HG03378 (cell line): ENCODE results near the gene RER1.
A peak's percentile ranks its signal among the peaks of the same experiment; 100 is the strongest.

Experiments
- ATAC-seq: cut with Tn5 transposase; IDR thresholded peaks from one replicate; pipeline ENCODE4 v1.9.1; 2021; ENCODE audit warnings: mild to moderate bottlenecking, moderate library complexity; ENCODE audit not compliant: unreplicated experiment

Gene RER1

DNA sequence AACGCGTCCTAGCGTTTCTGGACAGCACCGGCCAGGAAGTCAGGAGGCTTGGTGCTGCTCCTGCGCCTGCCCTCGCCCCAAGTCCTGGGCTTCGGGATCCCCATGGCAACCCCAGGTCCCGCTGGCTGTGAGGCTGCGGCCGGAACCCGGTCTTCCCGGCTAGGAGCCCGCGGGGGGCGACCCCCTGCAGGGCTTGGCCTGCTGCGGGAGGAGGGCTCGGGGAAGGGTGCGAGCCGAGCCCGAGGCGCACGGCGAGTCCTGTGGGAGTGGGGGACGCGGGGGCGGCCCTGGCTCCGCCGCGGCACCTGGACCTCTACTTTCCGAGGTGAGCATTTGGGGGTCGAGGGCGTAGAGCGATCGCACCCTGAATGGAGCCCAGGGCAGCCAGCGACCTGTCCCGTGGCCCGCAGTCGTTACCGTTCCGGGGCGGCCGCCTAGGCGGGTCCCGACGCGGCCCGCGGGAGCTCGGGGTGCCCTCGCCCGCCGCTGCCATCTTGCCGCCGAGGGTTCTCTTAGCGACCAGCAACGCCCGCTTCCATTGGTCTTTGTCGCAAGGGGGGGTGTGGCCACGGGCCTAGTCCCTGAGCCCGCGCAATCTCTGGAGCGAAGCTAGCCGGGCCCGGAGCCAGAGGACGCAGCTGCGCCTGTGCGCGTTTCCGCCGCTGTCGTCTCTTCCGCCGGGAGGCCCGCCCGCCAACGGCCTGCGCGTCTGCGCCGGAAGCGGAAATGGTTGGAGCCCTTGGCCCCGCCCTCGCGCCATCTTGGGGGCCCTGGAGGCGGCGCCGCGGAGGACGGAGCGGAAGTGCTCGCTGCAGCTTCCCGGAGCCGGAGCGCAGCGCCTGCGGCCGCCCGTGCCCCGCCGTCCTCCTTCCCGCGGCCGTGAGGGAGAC, at the start of gene RER1, which contains the start of gene MORN1:
RER1 (plus strand) TSS at position 801 of the 890 bp plus-strand sequence. CDS start 3,950 bp downstream, outside the sequence.
MORN1 (minus strand) TSS at position 514 of the 890 bp plus-strand sequence; CDS start at position 493, 21 bp downstream.
- peak; percentile 76 for ATAC-seq

- no peak for ATAC-seq
These were observed 49.1 kb upstream of the RER1 start for GRCh38 chr1:2342384-2343022.

DNA sequence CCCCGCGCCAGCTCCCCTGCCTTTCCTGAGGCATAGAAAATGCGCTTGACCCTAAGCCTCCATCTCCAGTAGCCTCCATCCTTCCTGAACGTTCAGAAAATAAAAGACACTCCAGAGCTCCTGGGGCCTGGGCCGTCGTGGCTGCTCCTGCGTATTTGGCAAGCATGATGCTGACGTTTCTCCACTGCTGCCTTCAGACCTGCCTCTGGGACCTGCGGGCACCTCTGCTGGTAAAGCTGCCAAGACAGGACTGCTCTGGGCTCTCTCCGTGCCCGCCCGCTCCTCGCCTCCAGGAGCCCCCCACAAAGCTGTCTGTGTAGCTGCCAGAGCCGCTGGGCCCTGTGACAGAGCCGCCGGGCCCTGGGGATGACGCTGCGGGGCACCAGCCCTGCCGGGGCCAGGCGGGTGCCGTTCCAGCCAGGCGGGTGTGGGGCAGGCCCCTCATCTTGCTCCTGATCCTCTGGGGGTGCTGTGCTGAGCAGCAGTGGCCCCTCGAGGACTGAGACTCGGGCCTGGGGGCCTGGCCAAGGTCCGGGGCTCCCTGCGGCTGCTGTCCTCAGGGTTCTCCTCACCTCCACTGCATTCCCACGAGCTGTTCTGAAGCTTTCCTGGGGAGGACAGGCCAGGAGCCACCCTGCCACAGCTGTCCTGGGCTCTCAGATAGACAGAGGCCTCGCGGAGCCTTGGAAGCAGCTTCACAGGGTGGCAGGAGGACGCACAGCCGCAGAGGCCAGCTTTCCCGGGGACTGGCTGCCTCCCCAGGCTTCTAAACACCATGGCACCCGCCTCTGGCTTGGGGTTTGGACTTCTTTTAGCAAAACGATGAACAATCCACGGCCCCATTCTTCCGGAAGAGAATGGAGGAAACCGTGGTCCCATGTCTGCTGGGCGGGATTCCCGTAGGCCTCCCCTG, 48.4 kb upstream of the RER1 start:
- ATAC-seq: no peak

DNA sequence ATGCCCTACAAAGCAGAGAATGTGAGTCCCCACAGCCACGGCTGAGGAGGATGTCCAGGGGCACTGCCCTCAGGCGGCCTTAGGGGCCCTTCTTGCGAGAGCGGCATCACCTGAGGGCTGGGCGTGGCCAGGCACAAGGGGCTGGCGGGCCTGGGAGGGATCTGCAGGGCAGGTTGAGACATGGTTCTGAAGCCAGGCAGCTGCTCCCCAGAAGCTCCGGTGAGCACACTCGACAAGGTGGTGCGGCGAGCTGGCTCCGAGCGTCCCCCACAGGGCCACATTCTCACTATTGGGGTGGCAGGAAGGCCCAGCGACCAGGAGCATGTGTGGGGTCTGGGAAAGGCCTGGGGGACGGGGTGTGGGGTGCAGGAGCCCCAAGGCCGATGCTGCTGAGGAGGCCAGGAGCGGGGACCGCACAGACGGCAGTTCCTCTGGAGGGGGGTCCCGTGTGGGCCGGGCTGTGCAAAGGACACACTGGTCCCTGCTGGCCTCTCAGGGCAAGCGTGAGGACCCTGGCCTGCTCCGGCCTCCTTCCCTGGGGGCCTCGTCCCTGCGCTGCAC, 47.4 kb upstream of the RER1 start:
- no peak for ATAC-seq

DNA sequence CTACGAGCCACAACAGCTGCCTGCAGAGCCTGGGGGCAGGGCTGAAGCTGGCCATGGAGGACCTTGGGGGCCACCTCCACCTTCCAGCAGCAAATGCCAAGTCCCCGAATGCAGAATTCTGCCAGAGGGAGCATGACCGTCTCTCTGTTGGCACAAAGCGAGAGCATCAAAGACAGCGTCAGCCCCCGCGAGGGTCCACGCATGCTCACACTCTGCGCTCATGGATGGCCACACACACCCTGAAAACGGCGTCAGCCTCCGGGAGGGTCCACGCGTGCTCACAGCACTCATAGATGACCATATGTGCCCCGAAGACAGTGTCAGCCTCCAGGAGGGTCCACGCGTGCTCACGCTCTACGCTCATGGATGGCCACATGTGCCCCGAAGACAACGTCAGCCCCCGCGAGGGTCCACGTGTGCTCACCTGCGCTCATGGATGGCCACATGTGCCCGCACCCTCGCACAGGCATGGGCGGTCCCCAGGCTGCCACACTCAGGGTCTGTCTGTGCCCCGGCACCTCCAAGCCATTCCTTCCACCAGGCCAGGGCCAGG, 46.8 kb upstream of the RER1 start:
- no peak for ATAC-seq

GRCh38 chr1:2345297-2346075, 46.2 kb upstream of the RER1 start:
- ATAC-seq: no peak

- ATAC-seq: no peak
These were observed 44.8 kb upstream of the RER1 start for GRCh38 chr1:2346691-2347408.

- no peak for ATAC-seq
These were observed 44.2 kb upstream of the RER1 start for GRCh38 chr1:2347409-2347785.

GRCh38 chr1:2347896-2348295, 43.7 kb upstream of the RER1 start:
- ATAC-seq: no peak

DNA sequence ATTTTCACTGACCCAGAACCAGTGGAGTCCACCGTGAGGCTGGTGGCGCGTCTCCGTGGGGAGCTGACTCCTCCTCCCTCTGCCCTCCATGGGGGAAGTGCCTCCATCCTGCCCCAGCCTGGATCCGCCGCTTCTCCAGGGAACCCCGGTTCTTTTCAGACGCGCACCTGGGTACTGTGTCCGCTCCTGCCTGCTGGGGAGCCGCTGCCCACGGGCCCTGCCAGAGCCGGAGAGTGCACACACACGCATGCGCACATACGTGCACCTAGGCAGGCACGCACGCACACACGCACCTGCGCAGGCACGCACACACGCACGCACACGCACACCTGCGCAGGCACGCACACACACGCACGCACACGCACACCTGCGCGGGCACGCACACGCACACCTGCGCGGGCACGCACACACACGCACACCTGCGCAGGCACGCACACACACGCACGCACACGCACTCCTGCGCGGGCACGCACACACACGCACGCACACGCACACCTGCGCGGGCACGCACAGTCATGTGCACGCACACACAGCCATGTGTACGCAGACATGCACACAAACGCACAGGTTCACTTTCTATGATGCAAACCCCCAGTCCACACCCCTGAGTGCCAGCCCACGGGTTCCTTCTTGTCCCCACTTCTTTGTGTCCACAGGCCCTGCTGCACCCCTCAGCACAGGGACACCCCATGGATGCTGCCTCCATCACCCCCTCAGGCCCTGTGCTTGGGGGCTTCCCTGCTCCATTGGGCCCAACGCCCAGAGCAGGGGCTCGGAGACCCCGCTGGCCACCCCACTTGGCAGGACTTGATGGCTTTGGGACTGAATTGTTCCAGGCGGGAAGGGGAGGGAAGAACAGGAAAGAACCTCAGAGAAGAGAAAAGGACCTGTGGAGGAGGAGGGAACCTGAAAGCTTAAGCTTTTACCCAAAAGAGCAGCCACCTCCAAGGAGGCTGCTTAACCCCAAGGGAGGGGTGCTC, 43.0 kb upstream of the RER1 start:
- no peak for ATAC-seq

DNA sequence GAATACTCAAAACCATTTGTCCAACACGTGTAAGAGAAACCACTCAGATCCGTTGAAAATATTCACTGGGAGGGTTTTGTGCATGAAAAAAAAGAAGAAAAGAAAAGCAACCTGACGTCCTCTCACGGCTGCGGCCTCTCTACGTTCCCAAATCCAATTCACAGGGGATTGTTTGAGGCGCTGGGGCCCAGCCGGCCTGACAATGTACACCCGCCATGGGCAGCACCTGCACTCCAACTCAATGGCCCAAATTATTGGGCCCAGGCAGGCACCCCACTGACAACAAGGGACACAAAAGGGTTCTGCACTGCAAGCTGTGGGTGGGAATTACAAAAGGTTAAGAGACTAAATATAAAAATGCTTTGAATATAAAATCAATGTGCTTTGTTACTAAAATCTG, 41.8 kb upstream of the RER1 start:
- no peak for ATAC-seq

- no peak for ATAC-seq
These were observed 41.1 kb upstream of the RER1 start for GRCh38 chr1:2350501-2350900.

DNA sequence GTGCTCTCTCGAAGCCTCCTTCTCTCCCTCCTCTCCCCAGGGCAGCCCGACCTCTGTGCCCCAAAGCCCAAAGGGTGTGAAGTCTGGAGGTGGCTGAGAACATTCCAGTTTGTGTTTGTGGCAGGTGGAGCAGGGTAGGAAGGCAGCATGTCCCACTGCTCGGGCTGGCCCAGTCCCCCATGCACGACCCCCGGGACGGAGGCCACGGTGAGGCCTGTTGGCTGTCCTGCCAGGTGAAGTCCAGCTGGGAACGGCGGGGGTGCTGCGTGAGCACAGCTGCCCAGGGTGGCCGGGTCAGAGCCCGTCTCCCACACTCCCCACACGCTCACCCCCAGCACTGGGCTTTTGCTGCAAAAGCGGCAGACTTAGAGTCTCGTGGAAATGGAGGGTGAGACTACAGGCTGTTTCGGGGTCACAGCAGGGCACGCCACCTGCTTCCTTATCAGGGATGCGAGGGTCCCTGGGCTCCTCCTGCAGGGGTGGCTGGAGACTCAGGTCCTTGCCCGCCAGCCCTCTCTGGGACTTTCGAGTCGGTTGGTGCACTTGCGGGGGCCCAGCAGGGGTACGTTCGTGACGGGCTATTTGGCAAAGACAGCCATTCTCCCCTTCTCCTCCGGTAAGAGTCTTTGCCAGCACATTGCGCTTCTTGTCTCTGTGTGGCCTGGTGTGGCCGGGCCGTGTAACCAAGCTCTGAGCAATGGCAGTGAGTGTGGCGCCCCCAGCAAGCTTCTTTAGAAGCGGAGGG, 40.6 kb upstream of the RER1 start:
- no peak for ATAC-seq

GRCh38 chr1:2351723-2352122, 39.9 kb upstream of the RER1 start:
- no peak for ATAC-seq

DNA sequence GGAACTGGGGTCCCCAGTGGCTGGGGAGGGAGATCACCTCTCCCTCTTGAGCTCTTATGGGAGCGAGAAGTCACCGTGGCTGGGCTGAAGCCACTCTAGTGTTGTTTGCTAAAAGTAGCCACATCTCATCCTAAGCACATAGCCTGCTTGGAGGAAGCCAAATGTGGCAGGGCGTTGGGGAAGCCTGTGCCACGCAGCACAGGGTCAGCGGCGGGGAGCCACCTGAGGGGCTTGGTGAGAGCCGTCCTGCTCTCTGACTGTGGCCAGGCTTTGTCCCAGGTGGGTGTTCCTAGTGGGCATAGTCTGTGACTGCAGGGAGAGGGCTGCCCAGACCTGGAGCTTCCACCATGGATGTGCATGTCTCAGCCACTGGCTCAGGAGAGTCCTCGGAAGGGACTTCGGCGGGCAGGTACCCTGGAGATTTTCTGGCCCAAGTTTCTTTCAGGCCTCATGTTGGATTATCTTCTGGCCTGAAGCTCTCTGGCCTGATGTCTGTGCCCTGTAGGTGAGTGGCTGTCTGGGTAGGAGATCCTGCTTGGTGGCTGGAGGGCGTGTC, 39.2 kb upstream of the RER1 start:
- ATAC-seq: no peak

DNA sequence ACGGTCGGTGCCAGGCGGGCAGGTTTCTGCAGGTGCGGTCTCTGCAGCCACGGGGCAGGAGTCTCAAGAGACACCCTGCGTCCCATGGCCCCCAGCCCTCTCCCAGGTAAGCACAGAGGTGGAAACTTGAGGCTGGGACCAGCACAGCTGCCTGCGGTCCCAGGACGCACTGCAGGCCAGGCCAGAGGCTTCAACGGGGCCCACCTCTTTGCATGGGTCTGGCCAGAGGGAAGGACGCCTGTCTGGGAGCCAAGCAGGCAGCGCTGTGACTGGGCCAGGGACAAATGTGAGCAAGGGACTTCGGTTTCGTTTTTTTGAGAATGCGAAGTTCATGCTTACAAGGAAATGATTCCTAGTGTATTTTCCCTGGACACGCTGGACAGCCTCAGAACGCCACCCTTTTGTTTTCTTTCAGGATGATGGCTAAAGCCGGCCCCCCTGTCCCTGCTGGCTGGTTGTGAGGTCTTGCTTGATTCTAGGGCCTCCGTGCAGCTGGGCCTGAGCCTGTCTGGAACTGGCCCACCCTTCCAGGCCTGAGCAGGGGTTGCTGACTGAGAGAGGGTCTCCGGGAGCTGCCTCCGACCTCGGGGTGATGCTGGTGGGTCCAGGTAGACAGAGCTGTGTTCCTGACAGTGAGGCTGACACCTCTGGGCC, 38.6 kb upstream of the RER1 start:
- no peak for ATAC-seq
